GM21390 (cell line): ENCODE data around the gene PRAF2.

Source experiments
- ATAC-seq: cut with Tn5 transposase; IDR thresholded peaks from one replicate; pipeline ENCODE4 v1.9.1; 2021; ENCODE audit not compliant: unreplicated experiment

The PRAF2 gene

GRCh38 chrX:49043220-49043986 lies 30.4 kb downstream of the PRAF2 start, which contains the start of gene TFE3:
Gene TFE3, minus strand, starts transcription at chrX:49043357. Its CDS starts 131 bp downstream, at chrX:49043226.
- ATAC-seq, result peak; percentile 90

DNA sequence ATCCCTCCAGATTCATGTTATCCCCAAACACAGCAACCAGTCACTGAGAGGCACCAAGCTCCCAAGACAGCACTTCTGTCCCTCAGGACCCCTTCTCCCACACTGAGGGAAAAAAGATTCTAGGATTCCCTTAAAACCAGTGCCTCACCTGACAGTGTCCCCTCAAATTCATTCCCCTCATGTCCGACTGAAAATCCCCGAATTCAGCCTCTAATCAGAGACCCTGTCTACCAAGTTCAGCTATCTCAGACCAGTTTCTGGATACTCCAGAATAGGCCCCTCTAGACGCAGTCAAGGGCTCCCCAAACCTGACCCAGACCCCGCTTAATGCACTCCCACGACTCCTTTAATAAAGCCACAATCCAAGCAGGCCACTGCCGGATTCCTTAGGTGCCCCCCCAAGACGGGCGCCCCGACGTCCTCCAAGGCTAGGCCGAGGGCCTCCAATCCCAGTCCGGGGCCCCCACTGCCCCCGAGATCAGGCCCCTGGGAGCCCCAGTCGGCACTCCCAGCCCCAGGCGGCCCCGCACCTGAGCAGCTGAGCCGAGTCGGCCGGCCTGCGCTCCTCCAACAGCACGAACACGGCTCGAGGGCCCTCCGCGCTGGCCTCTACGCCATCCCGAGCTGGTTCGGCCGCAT lies 31.1 kb downstream of the PRAF2 start:
- no peak for ATAC-seq

- no peak for ATAC-seq
Observed at GRCh38 chrX:49041744-49042580, 31.8 kb downstream of the PRAF2 start.

DNA sequence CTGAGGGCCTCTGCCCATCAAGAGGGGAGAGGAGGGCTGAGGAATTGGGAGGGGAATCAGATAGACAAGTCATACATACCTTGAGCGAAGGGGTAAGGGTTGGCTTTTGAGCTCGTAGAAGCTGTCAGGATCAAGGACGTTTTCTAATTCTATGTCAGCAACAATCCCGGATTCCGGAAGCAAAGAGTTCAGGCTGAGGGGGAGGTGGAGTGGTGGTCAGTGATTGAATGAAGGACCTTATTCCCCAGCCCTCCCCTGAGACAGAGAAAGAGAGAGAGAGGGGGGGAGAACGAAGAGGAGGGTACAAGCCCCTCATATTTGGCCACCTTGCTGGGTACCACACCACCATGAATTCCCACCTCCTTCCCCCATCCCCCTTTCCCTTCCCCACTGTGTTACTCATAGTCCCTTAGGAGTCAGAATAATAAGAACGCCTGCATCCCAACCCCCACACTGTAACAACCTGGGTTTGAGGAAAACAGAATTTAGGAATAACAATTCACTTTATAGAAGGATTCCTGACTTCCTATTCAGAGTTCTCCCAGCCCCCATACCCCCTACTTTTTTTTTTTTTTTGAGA lies 33.3 kb downstream of the PRAF2 start:
- ATAC-seq, result no peak

DNA sequence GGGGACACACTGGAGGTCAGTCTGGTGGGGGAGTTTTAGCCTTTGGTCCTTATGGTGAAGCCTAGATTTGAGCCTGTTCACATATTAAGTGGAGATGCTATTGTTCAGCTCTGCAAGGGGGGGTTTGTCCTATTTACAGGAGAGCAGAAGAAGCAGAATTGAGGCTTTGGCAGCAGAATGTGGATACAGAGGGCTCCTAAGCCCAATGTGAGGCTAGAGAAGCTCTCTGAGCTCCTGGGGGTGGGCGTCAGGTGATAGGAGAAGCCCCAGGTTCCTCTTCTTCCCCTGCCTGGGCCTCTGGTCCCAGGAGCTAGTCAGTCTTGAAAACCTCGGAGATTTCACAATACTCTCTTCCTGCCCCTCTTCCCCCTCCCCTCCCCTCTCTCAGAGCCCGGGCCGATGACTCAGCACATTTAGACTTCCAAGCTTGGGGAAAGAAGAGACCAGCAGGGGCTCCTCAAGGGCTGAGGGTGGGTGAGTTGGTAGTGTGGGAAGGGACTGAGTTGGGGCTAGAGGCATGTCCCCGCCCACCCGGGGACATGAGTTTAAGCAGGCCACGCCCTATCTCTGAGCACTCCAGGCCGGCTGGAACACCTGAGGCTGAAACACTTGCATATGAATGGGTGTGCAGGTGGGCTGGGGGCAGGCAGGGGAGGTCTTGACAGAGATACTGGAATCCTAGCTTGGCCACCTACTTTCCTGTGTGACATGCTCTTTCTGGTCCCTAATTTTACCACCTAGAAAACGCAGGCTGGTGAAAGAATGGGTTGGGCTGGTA lies 34.0 kb downstream of the PRAF2 start:
- no peak for ATAC-seq

GRCh38 chrX:49037883-49038475 lies 35.8 kb downstream of the PRAF2 start:
- ATAC-seq, result no peak

GRCh38 chrX:49030283-49030682 lies 43.5 kb downstream of the PRAF2 start:
- ATAC-seq, result no peak

DNA sequence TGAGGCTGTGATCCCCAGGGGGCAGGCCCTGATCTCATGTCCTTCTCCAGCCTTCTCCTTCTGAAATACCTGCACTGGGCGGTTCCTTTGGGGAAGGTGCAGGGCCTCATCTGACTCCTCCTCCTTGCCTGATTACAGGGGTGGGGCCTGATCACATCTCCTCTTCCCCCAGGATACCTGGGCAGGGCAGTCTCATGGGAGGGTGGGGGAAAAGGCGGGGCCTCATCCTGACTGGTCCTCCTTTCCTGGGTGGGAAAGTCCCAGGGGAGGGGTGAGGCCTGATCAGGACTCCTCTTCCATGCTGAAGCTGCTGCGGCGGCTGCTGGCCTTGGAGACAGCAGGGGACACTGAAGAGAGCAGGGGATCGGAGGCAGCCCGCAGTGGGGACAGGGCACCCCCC lies 43.9 kb downstream of the PRAF2 start:
- ATAC-seq, result no peak
